Coronary artery (tissue), 2 donors: Measurements from ENCODE around the gene ZNF280D.

Experiments
- DNase-seq: peaks from one replicate; pipeline ENCODE4 v3.0.0-alpha.2; 2017; ENCODE audit warnings: low spot score
- H3K27ac ChIP-seq, 2 donors: fragments of 200-600 bp; sonication (generic); one replicate each; pipeline ENCODE4 v1.5.1; 2016 to 2019
- H3K4me3 ChIP-seq: fragments of 200-600 bp; sonication (generic); 2 replicates; pipeline ENCODE4 v1.5.1; 2016; ENCODE audit warnings: mild to moderate bottlenecking, moderate library complexity
- TF ChIP-seq, protein P1 (sequence below): fragments of 200-600 bp; sonication (generic); IDR thresholded peaks from one replicate; pipeline ENCODE4 v1.5.1; 2019; ENCODE audit warnings: antibody characterized with exemption

ZNF280D gene

DNA sequence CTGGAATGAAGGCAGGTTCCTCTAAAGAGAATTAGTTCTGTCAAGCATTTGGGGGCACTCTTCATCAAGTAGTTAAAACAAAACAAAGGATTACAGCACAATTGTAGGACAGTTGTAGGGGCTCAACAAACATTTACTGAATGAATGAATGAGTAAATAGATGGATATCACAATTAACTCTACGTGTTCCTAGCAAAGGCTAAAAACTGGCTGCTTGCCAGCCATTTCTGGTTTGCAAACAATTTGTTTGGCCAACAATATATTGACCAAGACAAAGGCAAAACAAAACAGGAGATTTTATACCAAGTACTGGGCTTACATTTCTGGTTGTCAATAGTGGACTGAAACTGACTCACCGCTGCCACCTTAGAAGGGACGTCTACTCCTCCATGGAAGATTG lies 116.8 kb downstream of the ZNF280D start:
- H3K4me3 ChIP-seq: no peak overlapping the region
- DNase-seq: no peak
- TF ChIP-seq, protein P1, sequence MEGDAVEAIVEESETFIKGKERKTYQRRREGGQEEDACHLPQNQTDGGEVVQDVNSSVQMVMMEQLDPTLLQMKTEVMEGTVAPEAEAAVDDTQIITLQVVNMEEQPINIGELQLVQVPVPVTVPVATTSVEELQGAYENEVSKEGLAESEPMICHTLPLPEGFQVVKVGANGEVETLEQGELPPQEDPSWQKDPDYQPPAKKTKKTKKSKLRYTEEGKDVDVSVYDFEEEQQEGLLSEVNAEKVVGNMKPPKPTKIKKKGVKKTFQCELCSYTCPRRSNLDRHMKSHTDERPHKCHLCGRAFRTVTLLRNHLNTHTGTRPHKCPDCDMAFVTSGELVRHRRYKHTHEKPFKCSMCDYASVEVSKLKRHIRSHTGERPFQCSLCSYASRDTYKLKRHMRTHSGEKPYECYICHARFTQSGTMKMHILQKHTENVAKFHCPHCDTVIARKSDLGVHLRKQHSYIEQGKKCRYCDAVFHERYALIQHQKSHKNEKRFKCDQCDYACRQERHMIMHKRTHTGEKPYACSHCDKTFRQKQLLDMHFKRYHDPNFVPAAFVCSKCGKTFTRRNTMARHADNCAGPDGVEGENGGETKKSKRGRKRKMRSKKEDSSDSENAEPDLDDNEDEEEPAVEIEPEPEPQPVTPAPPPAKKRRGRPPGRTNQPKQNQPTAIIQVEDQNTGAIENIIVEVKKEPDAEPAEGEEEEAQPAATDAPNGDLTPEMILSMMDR: no peak
- no peak overlapping the region for H3K27ac ChIP-seq

DNA sequence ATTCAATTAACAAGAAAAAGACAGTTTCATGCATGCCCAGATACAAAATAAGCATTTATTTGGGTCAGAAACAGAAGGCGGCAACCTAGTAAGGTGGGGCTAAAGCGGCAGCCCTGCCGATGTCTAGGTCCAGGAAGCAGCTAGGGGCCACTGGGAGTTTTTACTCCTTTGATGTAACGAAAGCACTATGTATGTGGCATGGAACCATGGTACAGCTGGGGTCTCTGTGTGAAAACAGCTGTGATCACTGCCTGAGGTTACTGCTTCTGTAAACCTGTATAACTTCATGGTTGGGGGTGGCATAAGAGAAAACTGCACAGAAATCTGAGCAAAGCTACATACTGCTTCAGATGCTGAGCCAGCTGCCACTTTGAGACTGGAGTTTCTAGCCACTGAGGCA lies 119.5 kb downstream of the ZNF280D start:
- Histone ChIP-seq H3K4me3 (no peak overlapping the region), H3K27ac (no peak overlapping the region)
- no peak for DNase-seq
- TF ChIP-seq, protein P1: no peak

DNA sequence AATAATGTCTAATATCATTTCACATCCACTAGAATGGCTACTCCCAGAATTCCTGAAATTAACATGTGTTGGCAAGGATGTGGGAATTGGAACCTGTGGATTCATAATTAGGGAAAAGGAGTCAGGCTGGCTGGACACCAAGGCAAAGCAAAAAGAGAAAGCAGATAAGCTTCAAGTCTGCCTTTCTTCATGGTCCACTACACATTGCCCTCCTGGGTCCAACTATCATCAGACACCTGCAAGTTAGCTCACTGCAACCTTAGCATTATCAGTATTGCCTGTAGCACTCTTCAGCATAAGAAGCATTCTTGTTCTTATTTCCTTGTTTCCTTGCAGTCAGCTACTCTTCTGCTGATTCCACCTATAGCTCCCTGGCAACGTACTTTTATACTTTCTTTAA lies 124.3 kb downstream of the ZNF280D start:
- H3K4me3 ChIP-seq: no peak overlapping the region
- TF ChIP-seq, protein P1: no peak
- no peak for DNase-seq
- no peak overlapping the region for H3K27ac ChIP-seq

DNA sequence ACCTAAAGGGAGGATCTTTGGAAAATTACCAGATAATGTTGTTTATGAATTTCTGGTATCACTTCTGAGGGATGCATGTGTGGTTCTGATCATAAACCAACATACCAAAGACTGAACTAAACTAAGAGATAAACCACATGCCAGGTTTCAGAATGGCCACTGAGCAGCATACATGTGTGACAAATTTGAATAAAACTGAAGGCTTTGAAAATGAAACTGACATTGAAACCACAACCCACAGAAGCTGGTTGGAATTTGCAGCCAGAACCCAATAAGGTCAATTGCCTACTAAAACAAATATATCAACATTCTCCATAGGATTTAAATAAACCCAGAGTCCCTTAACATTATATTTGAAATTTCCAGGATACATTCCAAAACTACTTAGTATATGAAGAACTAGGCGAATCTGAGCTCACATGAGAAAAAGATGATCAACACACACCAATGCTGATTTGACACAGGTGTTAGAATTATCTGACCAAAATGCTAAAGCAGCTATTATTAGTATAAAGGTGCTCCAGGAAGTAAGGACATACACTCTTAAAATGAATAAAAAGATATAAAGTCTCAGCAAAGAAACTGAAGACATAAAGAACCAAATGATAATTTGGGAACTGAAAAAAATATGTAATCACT lies 125.0 kb downstream of the ZNF280D start:
- TF ChIP-seq, protein P1: no peak
- Histone ChIP-seq H3K4me3 (no peak overlapping the region), H3K27ac (no peak overlapping the region)
- no peak for DNase-seq

DNA sequence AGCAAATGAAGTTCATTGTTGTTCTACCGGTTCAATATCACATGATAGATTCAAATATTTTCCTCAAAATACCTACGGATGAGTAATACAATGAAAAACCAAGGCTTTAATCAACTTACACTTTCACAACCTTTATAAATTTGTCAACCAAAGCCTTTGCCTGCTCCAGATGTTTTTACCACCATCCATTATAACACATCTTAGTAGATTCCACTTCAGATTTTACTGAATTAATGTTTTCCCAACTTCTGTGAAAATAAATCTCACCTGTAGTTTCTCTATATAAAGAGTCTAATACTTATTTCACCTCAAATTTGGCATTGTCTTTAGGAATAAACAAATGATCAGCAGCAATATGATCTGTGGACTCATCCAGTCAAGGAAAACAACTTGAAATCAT lies 131.1 kb downstream of the ZNF280D start:
- no peak overlapping the region for H3K27ac ChIP-seq
- no peak overlapping the region for H3K4me3 ChIP-seq
- TF ChIP-seq, protein P1: no peak
- DNase-seq: no peak

DNA sequence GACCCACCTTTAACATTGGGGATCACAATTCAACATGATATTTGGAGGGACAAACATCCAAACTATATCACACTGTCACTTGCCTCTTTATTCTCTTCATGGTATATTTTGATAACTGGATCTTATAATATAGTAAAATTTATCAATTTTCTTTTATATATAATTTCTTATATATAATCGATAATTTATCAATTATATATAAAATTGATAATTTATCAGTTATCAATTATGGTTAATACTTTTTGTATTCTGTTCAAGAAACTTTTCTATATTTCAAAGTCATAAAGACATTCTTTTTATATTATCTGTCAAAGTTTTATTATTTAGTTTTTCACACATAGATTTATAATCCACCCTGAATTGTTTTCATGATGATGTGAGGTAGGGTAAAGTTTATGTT lies 132.9 kb downstream of the ZNF280D start:
- Histone ChIP-seq H3K27ac (no peak overlapping the region), H3K4me3 (no peak overlapping the region)
- TF ChIP-seq, protein P1: no peak
- no peak for DNase-seq

DNA sequence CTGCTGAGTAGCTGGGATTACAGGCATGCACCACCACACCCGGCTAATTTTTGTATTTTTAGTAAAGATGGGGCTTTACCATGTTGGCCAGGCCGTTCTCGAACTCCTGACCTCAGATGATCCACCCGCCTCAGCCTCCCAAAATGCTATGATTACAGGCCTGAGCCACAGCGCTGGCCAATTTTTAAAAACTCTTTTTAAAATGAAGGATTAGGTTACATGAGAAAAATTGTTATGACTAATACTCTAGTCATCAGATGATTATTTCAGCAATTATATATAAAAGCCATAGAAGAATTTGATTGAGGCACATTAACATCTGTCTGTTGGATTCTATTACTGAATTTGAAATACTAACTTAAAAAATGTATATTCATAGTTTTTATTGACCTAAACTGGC lies 134.3 kb downstream of the ZNF280D start:
- no peak overlapping the region for H3K27ac ChIP-seq
- TF ChIP-seq, protein P1: no peak
- no peak for DNase-seq
- no peak overlapping the region for H3K4me3 ChIP-seq
